Mucosa of rectum (tissue), 2 donors: ENCODE measurements around the gene COP1.
"Not testable (repeated sequence)": the region's sequence is repeated elsewhere in the genome, so short reads cannot be mapped to it uniquely, and the experiment has no call there.

Source experiments
- H3K27ac ChIP-seq, 2 donors: one replicate each; pipeline ENCODE4 v1.7.0; 2013; ENCODE audit warnings: inconsistent platforms in 2 of 2, low read depth in 2 of 2, low read length in 2 of 2
- H3K27me3 ChIP-seq, 2 donors: one replicate each; pipeline ENCODE4 v1.7.0; 2013; ENCODE audit warnings: low read length in 2 of 2; ENCODE audit not compliant: control insufficient read depth in 2 of 2, insufficient read depth in 2 of 2
- H3K36me3 ChIP-seq, 2 donors: one replicate each; pipeline ENCODE4 v1.7.0; 2013; ENCODE audit warnings: low read length in 2 of 2; ENCODE audit not compliant: control insufficient read depth in 2 of 2, insufficient read depth in 2 of 2
- H3K4me1 ChIP-seq, 2 donors: one replicate each; pipeline ENCODE4 v1.7.0; 2013; ENCODE audit warnings: low read length in 2 of 2, mild to moderate bottlenecking in 1 of 2; ENCODE audit not compliant: control insufficient read depth in 2 of 2, insufficient read depth in 2 of 2
- H3K4me3 ChIP-seq, 2 donors: one replicate each; pipeline ENCODE4 v1.7.0; 2013; ENCODE audit warnings: low read length in 2 of 2
- H3K9ac ChIP-seq, 2 donors: one replicate each; pipeline ENCODE4 v1.7.0; 2013; ENCODE audit warnings: low read length in 2 of 2, low read depth in 1 of 2, mild to moderate bottlenecking in 1 of 2
- H3K9me3 ChIP-seq, 2 donors: one replicate each; pipeline ENCODE4 v1.7.0; 2013; ENCODE audit warnings: low read length in 2 of 2; ENCODE audit not compliant: control insufficient read depth in 2 of 2
- donor health status: healthy.
- donor health status: Normal muscosa, but diverticular disease.

Gene COP1

GRCh38 chr1:176220100-176220689 is 13.1 kb upstream of the COP1 start:
- H3K27me3 ChIP-seq, result no peaks in the 10 kb centered on the region
- H3K36me3 ChIP-seq, result no peaks in the 10 kb centered on the region

DNA sequence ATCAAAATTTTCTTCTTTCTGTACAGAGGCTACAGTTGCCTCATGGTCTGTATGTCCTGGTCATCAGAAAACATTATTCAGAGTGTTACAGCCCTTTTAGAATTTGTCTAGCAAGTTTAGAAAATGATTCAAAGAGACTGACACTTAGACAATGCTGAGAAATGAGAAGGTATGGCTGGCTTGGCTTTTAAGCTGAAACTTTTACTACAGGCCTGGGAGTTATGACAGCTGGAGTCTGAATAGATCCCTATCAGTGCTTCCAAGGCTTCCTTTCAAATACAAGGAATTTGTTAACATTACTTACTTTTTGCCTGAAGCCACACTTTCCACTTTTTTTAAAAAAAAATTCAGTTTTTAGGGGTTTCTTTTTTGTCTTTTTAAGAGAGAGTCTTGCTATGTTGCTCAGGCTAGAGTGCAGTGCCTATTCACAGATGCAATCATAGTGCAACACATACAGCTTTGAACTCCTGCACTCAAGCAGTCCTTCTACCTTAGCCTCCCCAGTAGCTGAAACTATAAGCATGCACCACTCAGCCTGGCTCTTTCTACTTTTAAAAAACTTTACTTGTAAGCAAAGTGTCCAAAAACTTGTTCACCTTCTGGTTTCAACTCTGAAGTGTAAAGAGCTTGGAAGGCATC is 10.5 kb upstream of the COP1 start:
- Histone ChIP-seq H3K27me3 (no peaks in the 10 kb centered on the region), H3K27ac (no peak overlapping the region), H3K4me3 (no peak overlapping the region)

More at GRCh38 chr1:176220100-176220689, 13.1 kb upstream of the COP1 start:
- H3K4me1 ChIP-seq, result peaks cover 0 to 2% of the 10 kb centered on the region in 2 donors
- no peak overlapping the region for H3K27ac ChIP-seq
- H3K9ac ChIP-seq, result no peak overlapping the region
- no peaks in the 10 kb centered on the region for H3K9me3 ChIP-seq
- H3K4me3 ChIP-seq, result no peak overlapping the region

GRCh38 chr1:176216031-176216430 is 8.9 kb upstream of the COP1 start:
- no peaks in the 10 kb centered on the region for H3K27me3 ChIP-seq
- H3K4me1 ChIP-seq, result peaks cover 0 to 2% of the 10 kb centered on the region in 2 donors
- no peak overlapping the region for H3K9ac ChIP-seq
- H3K9me3 ChIP-seq, result no peaks in the 10 kb centered on the region
- no peaks in the 10 kb centered on the region for H3K36me3 ChIP-seq
- H3K4me3 ChIP-seq, result no peak overlapping the region
- no peak overlapping the region for H3K27ac ChIP-seq

More for the DNA sequence above, 10.5 kb upstream of the COP1 start:
- H3K9ac ChIP-seq, result no peak overlapping the region
- peaks cover 0 to 2% of the 10 kb centered on the region in 2 donors for H3K4me1 ChIP-seq
- no peaks in the 10 kb centered on the region for H3K36me3 ChIP-seq
- H3K9me3 ChIP-seq, result no peaks in the 10 kb centered on the region

DNA sequence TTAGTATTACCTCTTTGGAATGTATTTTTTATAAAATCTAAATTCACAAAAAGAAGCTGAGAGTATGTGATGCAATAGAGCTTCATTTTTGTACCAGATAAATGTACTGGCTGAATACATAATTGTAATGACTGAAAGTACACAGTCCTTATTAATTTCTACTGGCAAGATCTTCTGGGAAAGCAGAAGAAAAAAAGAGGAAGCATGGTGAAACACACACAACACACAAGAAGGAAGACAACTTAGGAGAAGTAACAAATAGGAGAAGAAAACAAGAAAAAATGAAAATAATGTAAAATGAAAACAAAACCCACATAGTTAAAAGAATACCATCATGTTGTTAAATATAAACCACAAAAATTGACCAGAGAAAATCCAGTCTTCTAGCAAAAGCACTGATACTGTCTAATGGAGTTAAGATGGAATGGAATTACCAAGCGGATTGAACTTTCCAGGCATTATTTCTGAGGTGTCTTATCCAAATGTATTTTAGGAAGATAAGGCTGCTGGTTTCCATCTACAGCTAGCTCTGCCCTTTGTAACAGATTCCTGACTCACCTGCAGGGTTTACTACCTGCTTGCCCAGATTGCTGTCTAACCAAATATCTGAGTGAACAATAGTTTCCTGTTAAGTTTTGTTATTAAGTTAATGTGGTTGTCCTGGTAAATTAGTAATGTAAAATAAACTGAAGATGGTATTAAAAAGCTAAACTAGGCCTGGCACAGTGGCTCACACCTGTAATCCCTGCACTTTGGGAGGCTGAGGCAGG is 4.5 kb upstream of the COP1 start:
- Histone ChIP-seq H3K27ac (peak overlapping the region in 1 of 2 donors; percentile 26), H3K27me3 (no peaks in the 10 kb centered on the region), H3K4me3 (no peak overlapping the region), H3K9ac (no peak overlapping the region), H3K4me1 (peaks cover 3 to 5% of the 10 kb centered on the region in 2 donors), H3K9me3 (no peaks in the 10 kb centered on the region), H3K36me3 (no peaks in the 10 kb centered on the region)

GRCh38 chr1:176208034-176208433 is 948 bp upstream of the COP1 start:
- Histone ChIP-seq H3K4me3 (peak overlapping the region; percentile 93), H3K4me1 (peaks cover 5 to 19% of the 10 kb centered on the region in 2 donors), H3K27ac (peak overlapping the region; percentile 97), H3K36me3 (no peaks in the 10 kb centered on the region), H3K27me3 (no peaks in the 10 kb centered on the region), H3K9ac (peak overlapping the region; percentile 93 to 95), H3K9me3 (no peaks in the 10 kb centered on the region)

- peaks cover 5 to 19% of the 10 kb centered on the region in 2 donors for H3K4me1 ChIP-seq
- H3K4me3 ChIP-seq, result peak overlapping the region; percentile 93
- H3K27me3 ChIP-seq, result no peaks in the 10 kb centered on the region
- H3K9ac ChIP-seq, result peak overlapping the region; percentile 84 to 93
- no peaks in the 10 kb centered on the region for H3K36me3 ChIP-seq
- peak overlapping the region; percentile 97 for H3K27ac ChIP-seq
- no peaks in the 10 kb centered on the region for H3K9me3 ChIP-seq
Measured at GRCh38 chr1:176206006-176206960, 803 bp downstream of the COP1 start.

GRCh38 chr1:176205332-176205914 is 1.7 kb downstream of the COP1 start:
- Histone ChIP-seq H3K4me1 (peaks cover 5 to 19% of the 10 kb centered on the region in 2 donors), H3K36me3 (no peaks in the 10 kb centered on the region), H3K9me3 (no peaks in the 10 kb centered on the region), H3K9ac (peak overlapping the region; percentile 18 to 93), H3K27me3 (no peaks in the 10 kb centered on the region), H3K27ac (peak overlapping the region; percentile 97), H3K4me3 (peak overlapping the region; percentile 93)

GRCh38 chr1:176204655-176205054 is 2.4 kb downstream of the COP1 start:
- not testable (repeated sequence) for H3K27ac ChIP-seq, H3K9me3 ChIP-seq, H3K9ac ChIP-seq, H3K36me3 ChIP-seq, H3K27me3 ChIP-seq
- Histone ChIP-seq H3K4me1 (peaks cover 5 to 19% of the 10 kb centered on the region in 2 donors), H3K4me3 (peak overlapping the region; percentile 93)

- Histone ChIP-seq H3K36me3 (no peaks in the 10 kb centered on the region), H3K9me3 (no peaks in the 10 kb centered on the region), H3K4me3 (no peak overlapping the region), H3K4me1 (peaks cover 5 to 19% of the 10 kb centered on the region in 2 donors), H3K27ac (no peak overlapping the region), H3K27me3 (no peaks in the 10 kb centered on the region), H3K9ac (no peak overlapping the region)
Measured at GRCh38 chr1:176203735-176204134, 3.4 kb downstream of the COP1 start.
